Stomach (tissue), 4 donors: ENCODE measurements around the gene PLCB4.

ENCODE experiments used
- CTCF ChIP-seq, 7 experiments: fragments of 450-650 bp in 4 of 7; fragments of 200-600 bp in 3 of 7; sonication (generic) in 3 of 7; IDR thresholded peaks; one replicate each; pipeline ENCODE4 v1.5.1; 2016 to 2019; ENCODE audit warnings: antibody characterized with exemption in 7 of 7, control low read depth in 2 of 7, mild to moderate bottlenecking in 1 of 7
- EP300 ChIP-seq: sonication (generic); formaldehyde crosslinking; IDR thresholded peaks from one replicate; pipeline ENCODE4 v1.6.1; 2017; ENCODE audit warnings: antibody characterized with exemption
- POLR2A ChIP-seq, 4 donors: fragments of 450-650 bp; IDR thresholded peaks; one replicate each; pipeline ENCODE4 v1.6.1; 2016; ENCODE audit warnings: antibody characterized with exemption in 4 of 4, control low read depth in 2 of 4, mild to moderate bottlenecking in 1 of 4, moderate library complexity in 1 of 4

GRCh38 chr20:9495701-9496100 lies 426.8 kb downstream of the PLCB4 start:
- TF ChIP-seq CTCF (IDR thresholded peaks at IDR 0.05) (no peak), POLR2A (IDR thresholded peaks at IDR 0.05) (no peak), EP300 (no peak)
